ENCODE measurements around the gene SENP8.
A peak's percentile ranks its signal among the peaks of the same experiment; 100 is the strongest.
"Not testable (repeated sequence)": the region's sequence is repeated elsewhere in the genome, so short reads cannot be mapped to it uniquely, and the experiment has no call there.

Gene SENP8

GRCh38 chr15:72118017-72118978 lies at the start of gene SENP8, which contains the start of gene MYO9A:
Gene SENP8, plus strand, starts transcription at chr15:72118403. Its CDS starts 21,221 bp downstream, at chr15:72139624.
Gene MYO9A, minus strand, starts transcription at chr15:72118150. Its CDS starts 71,587 bp downstream, at chr15:72046563.
- in situ Hi-C loops (cut with HindIII; ENCODE audit: low pct_ligation_motif_present, low sequenced_read_pairs), result no loop called here
- TF ChIP-seq, protein P1, sequence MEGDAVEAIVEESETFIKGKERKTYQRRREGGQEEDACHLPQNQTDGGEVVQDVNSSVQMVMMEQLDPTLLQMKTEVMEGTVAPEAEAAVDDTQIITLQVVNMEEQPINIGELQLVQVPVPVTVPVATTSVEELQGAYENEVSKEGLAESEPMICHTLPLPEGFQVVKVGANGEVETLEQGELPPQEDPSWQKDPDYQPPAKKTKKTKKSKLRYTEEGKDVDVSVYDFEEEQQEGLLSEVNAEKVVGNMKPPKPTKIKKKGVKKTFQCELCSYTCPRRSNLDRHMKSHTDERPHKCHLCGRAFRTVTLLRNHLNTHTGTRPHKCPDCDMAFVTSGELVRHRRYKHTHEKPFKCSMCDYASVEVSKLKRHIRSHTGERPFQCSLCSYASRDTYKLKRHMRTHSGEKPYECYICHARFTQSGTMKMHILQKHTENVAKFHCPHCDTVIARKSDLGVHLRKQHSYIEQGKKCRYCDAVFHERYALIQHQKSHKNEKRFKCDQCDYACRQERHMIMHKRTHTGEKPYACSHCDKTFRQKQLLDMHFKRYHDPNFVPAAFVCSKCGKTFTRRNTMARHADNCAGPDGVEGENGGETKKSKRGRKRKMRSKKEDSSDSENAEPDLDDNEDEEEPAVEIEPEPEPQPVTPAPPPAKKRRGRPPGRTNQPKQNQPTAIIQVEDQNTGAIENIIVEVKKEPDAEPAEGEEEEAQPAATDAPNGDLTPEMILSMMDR (IDR thresholded peaks at IDR 0.05; ENCODE audit: low read depth, low read length, missing control alignments), result peak; percentile 8
- H3K4me3 ChIP-seq (ENCODE audit: low read depth, low read length), result peak within 1 kb of the TSS; percentile 98
- no peaks in the 10 kb centered on the region for H3K36me3 ChIP-seq (replicated peaks)
- no peaks in the 10 kb centered on the region for H3K27me3 ChIP-seq (replicated peaks)
- peak; percentile 95 for DNase-seq
- peak within 1 kb of the TSS; percentile 100 for H3K27ac ChIP-seq

DNA sequence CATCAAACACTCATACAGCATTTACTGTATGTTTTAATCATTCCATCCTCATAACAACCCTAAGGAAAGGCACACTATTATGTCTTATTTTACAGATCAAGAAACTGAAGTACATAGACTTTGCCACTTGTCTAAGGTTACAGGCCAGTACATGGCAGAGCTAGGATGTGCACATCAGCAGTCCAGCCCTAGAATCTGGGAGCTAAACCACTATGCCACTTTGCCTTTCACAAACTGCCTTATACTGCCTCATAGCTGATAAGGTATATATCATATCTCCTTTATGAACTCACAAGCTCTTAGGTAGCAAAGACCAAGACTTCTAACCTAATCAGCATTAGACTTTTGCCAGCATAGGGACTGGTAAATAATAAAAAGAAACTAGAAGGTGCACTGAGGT lies 49.3 kb upstream of the SENP8 start:
- no peak for DNase-seq
- H3K36me3 ChIP-seq (replicated peaks), result no peaks in the 10 kb centered on the region
- no peak overlapping the region for H3K4me3 ChIP-seq (ENCODE audit: low read depth, low read length)
- TF ChIP-seq, protein P1 (IDR thresholded peaks at IDR 0.05; ENCODE audit: low read depth, low read length, missing control alignments), result no peak
- H3K27ac ChIP-seq, result no peak overlapping the region
- no peaks in the 10 kb centered on the region for H3K27me3 ChIP-seq (replicated peaks)
- in situ Hi-C loops (cut with HindIII; ENCODE audit: low pct_ligation_motif_present, low sequenced_read_pairs), result no loop called here

DNA sequence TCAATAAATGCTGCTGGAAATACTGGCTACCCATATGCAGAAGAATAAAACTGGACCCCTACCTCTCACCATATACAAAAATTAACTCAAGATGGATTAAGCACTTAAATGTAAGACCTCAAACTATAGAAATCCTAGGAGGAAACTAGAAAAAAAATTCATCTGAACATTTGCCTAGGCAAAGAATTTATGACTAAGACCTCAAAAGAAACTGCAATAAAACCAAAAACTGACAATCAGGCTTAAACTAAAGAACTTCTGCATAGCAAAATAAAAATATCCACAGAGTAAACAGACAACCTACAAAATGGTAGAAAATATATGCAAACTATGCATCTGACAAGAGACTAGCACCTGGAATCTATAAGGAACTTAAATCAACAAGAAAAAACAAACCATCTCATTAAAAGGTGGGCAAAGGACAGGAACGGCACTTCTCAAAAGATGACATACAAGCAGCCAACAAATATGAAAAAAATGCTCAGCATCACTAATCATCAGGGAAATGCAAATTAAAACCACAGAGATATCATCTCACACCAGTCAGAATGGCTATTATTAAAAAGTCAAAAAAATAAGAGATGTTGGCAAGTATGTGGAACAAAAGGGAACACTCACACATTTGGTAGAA lies 47.3 kb upstream of the SENP8 start:
- Histone ChIP-seq H3K27me3 (replicated peaks) (no peaks in the 10 kb centered on the region), H3K27ac (no peak overlapping the region), H3K36me3 (replicated peaks) (no peaks in the 10 kb centered on the region), H3K4me3 (ENCODE audit: low read depth, low read length) (no peak overlapping the region)
- in situ Hi-C loops (cut with HindIII; ENCODE audit: low pct_ligation_motif_present, low sequenced_read_pairs), result no loop called here
- no peak for DNase-seq
- TF ChIP-seq, protein P1 (IDR thresholded peaks at IDR 0.05; ENCODE audit: low read depth, low read length, missing control alignments), result no peak

- in situ Hi-C loops (cut with HindIII; ENCODE audit: low pct_ligation_motif_present, low sequenced_read_pairs); H3K27ac ChIP-seq; H3K36me3 ChIP-seq (replicated peaks); H3K4me3 ChIP-seq (ENCODE audit: low read depth, low read length); H3K27me3 ChIP-seq (replicated peaks); DNase-seq: not testable (repeated sequence)
These were observed 46.8 kb upstream of the SENP8 start for GRCh38 chr15:72071448-72071825.

DNA sequence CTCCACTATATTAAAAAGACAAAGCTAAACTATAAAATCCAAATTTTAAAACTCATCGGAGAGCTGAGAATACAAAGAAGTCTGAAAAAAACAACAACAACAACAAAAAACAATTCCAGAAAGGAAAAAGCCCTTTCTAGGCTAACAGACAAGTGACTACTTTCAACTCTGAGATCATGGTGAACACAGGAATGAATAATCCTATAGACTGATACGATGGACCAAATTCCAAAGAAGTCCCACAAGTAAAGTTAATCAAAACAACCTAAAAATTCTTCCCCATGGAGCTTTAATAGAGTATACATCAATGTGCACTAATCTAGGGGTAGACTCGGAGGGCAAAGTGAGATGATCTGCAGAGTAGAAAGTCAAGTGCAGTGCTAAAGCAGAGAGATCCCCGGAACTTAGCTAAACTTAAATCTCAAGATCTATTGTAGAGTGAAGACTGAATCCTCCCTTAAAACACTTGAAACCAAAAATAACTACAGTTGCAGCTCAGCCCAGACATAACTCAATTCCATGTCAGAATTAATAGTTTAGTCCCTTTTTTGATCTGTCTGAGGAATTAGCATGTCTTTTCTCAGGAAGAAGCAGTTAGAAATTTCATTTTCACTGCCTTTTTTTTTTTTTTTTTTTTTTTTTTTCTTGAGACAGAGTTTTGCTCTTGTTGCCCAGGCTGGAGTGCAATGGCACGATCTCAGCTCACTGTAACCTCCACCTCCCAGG lies 43.7 kb upstream of the SENP8 start:
- in situ Hi-C loops (cut with HindIII; ENCODE audit: low pct_ligation_motif_present, low sequenced_read_pairs), result no loop called here
- H3K27ac ChIP-seq, result no peak overlapping the region
- no peaks in the 10 kb centered on the region for H3K27me3 ChIP-seq (replicated peaks)
- TF ChIP-seq, protein P1 (IDR thresholded peaks at IDR 0.05; ENCODE audit: low read depth, low read length, missing control alignments), result no peak
- DNase-seq, result no peak
- no peaks in the 10 kb centered on the region for H3K36me3 ChIP-seq (replicated peaks)
- H3K4me3 ChIP-seq (ENCODE audit: low read depth, low read length), result no peak overlapping the region

DNA sequence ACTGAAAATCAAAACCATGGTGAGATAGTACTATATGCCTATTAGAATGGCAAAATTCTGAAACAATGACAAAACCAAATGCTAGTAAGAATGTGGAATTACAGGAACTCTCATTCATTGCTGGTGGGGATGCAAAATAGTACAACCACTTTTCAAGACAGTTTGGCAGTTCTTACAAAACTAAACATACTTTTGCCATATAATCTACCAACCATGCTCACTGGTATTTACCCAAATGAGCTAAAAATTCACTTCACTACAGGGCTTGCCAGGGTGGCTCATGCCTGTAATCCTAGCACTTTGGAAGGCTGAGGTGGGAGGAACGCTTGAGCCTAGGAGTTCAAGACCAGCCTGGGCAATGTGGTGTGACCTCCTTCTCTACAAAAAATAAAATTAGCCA lies 40.3 kb upstream of the SENP8 start:
- Histone ChIP-seq H3K27me3 (replicated peaks) (no peaks in the 10 kb centered on the region), H3K27ac (no peak overlapping the region), H3K4me3 (ENCODE audit: low read depth, low read length) (no peak overlapping the region), H3K36me3 (replicated peaks) (no peaks in the 10 kb centered on the region)
- TF ChIP-seq, protein P1 (IDR thresholded peaks at IDR 0.05; ENCODE audit: low read depth, low read length, missing control alignments), result no peak
- in situ Hi-C loops (cut with HindIII; ENCODE audit: low pct_ligation_motif_present, low sequenced_read_pairs), result no loop called here
- no peak for DNase-seq

Measured in brain microvascular endothelial cell (primary cell).